Measurements from ENCODE around the gene ATP5PD.

ATP5PD gene

GRCh38 chr17:74994440-74994839, 52.3 kb downstream of the ATP5PD start:
- DNase-seq (ENCODE audit: low read depth), result no peak

GRCh38 chr17:74992223-74992622, 54.5 kb downstream of the ATP5PD start:
- DNase-seq (ENCODE audit: low read depth), result no peak

- DNase-seq (ENCODE audit: low read depth), result no peak
These were observed 56.1 kb downstream of the ATP5PD start for GRCh38 chr17:74990581-74991105.

Measured in CMK (cell line).